Osteoblast (primary cell): ENCODE data around the gene CASP6. TPM values are rescaled to one million over a fixed set of nuclear protein-coding genes. Genes with fewer than 3 reads are reported as not detected.

Experiments used
- DNase-seq: peaks from one replicate; pipeline ENCODE4 v3.0.0; 2011; ENCODE audit warnings: low spot score, mixed read lengths; ENCODE audit not compliant: insufficient read length; ENCODE audit errors: missing footprints
- H2AFZ ChIP-seq: 2 replicates; pipeline ENCODE4 v1.6.0; 2011; ENCODE audit warnings: mild to moderate bottlenecking, low read length
- H3K27ac ChIP-seq: 2 replicates; pipeline ENCODE4 v1.5.1; 2011; ENCODE audit warnings: mild to moderate bottlenecking, low read depth, low read length, moderate library complexity
- H3K27me3 ChIP-seq: 2 replicates; pipeline ENCODE4 v1.6.0; 2012; ENCODE audit warnings: mild to moderate bottlenecking, control low read depth, inconsistent platforms, low read length, moderate library complexity; ENCODE audit not compliant: insufficient read depth
- H3K36me3 ChIP-seq: 2 replicates; pipeline ENCODE4 v1.5.1; 2011; ENCODE audit warnings: mild to moderate bottlenecking, low read length, control low read depth, moderate library complexity; ENCODE audit not compliant: insufficient read depth
- H3K4me1 ChIP-seq: 2 replicates; pipeline ENCODE4 v1.5.1; 2011; ENCODE audit warnings: mild to moderate bottlenecking, low read length, control low read depth, moderate library complexity; ENCODE audit not compliant: insufficient read depth
- H3K4me2 ChIP-seq: 2 replicates; pipeline ENCODE4 v1.6.0; 2011; ENCODE audit warnings: mild to moderate bottlenecking, low read length; ENCODE audit not compliant: insufficient read depth
- H3K4me3 ChIP-seq: fragments of 200-600 bp; sonication (generic); 3 replicates; pipeline ENCODE4 v1.5.1; 2012; ENCODE audit warnings: mild to moderate bottlenecking, low read length, inconsistent platforms; ENCODE audit not compliant: insufficient read depth
- H3K79me2 ChIP-seq: 2 replicates; pipeline ENCODE4 v1.6.0; 2012; ENCODE audit warnings: mild to moderate bottlenecking, low read length, control low read depth, inconsistent platforms; ENCODE audit not compliant: insufficient read depth
- H3K9me3 ChIP-seq: 2 replicates; pipeline ENCODE4 v1.5.1; 2011; ENCODE audit warnings: low read depth, low read length, control low read depth
- H4K20me1 ChIP-seq: 2 replicates; pipeline ENCODE4 v1.6.0; 2012; ENCODE audit warnings: mild to moderate bottlenecking, low read length, control low read depth; ENCODE audit not compliant: insufficient read depth
- total RNA-seq: library from RNA; depleted of rRNA; stranded (reverse); fragments of >200 nt; gene quantifications from 2 replicates; pipeline ENCODE4 v1.2.3, GENCODE V29; 2012
- TF ChIP-seq, protein P1 (sequence below): IDR thresholded peaks from 2 replicates; pipeline ENCODE4 v1.5.1; 2011; ENCODE audit warnings: mild to moderate bottlenecking, low read depth, low read length, moderate library complexity; ENCODE audit errors: extremely low read depth

The CASP6 gene
- total RNA-seq = 25.3 and 27.1 TPM in 2 replicates

DNA sequence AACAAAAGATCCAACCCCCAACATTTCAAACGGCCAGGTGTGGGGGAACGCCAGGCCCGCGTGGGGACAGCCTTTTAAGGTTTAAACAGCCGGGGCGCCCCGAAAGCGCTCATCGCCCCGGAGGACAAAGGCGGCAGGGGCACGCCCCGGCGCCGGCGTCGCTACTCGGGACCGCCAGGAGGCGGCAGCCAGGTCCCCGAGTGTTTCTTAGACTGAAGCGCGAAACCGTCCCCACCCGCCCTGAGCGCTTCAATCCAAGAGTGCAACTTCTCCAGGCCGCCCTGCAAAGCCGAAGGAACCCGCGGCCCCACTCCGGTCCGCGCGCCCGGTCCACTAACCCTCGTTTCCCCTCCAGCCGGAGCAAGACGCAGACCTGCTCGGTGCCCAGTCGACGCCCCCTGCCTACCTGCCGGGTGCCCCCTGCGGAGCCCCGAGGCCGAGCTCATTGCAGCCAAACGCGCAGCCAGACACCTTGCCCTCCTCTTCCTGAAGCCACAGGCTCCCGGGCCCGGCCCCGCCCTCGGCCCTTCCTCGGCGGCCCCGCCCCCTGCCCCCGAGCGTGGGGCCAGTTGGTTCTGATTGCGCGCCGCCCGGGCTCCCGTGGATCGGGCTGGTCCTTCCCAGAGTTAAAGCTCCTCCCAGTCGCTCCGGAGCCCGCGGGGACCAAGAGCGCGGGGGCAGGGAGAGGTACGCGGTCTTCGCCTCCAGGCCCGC, at the start of gene CASP6:
CASP6 (minus strand) TSS at position 496 of the 714 bp plus-strand sequence; CDS start at position 446, 50 bp downstream.
- TF ChIP-seq, protein P1, sequence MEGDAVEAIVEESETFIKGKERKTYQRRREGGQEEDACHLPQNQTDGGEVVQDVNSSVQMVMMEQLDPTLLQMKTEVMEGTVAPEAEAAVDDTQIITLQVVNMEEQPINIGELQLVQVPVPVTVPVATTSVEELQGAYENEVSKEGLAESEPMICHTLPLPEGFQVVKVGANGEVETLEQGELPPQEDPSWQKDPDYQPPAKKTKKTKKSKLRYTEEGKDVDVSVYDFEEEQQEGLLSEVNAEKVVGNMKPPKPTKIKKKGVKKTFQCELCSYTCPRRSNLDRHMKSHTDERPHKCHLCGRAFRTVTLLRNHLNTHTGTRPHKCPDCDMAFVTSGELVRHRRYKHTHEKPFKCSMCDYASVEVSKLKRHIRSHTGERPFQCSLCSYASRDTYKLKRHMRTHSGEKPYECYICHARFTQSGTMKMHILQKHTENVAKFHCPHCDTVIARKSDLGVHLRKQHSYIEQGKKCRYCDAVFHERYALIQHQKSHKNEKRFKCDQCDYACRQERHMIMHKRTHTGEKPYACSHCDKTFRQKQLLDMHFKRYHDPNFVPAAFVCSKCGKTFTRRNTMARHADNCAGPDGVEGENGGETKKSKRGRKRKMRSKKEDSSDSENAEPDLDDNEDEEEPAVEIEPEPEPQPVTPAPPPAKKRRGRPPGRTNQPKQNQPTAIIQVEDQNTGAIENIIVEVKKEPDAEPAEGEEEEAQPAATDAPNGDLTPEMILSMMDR = peak; percentile 57
- Histone ChIP-seq H3K36me3 (no peaks in the 10 kb centered on the region), H3K27ac (peak within 1 kb of the TSS; percentile 47), H3K79me2 (peaks cover 22% of the 10 kb centered on the region), H3K4me2 (peak within 1 kb of the TSS; percentile 81), H3K4me3 (peak within 1 kb of the TSS; percentile 88), H3K4me1 (peaks cover 6% of the 10 kb centered on the region), H4K20me1 (no peaks in the 10 kb centered on the region), H2AFZ (peak within 1 kb of the TSS; percentile 59), H3K9me3 (no peaks in the 10 kb centered on the region), H3K27me3 (no peaks in the 10 kb centered on the region)
- DNase-seq = peak; percentile 96

DNA sequence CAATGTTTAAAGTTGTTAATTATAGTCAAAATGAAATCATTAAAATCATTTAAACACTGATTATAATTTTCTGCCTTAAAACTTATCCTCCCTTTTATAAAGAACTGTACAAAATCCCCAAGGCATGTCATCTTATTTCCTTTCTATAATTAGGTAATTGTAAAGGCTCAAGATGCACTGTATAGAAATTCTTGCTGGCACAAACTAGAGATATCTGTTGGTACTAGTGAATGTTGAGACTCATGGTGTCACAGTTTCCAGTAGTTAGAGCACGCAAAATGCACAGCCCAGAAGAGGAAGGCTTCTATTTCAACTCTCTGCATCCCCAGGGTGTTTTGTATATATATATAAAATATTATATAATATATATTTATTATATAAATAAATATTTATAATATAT, 49.3 kb upstream of the CASP6 start:
- no peak for DNase-seq
- Histone ChIP-seq H4K20me1 (no peaks in the 10 kb centered on the region), H3K4me1 (no peaks in the 10 kb centered on the region), H3K36me3 (no peaks in the 10 kb centered on the region), H3K9me3 (no peaks in the 10 kb centered on the region), H3K27me3 (no peaks in the 10 kb centered on the region), H3K79me2 (no peaks in the 10 kb centered on the region), H2AFZ (no peak overlapping the region), H3K27ac (no peak overlapping the region), H3K4me2 (no peak overlapping the region), H3K4me3 (no peak overlapping the region)
- TF ChIP-seq, protein P1 = no peak

DNA sequence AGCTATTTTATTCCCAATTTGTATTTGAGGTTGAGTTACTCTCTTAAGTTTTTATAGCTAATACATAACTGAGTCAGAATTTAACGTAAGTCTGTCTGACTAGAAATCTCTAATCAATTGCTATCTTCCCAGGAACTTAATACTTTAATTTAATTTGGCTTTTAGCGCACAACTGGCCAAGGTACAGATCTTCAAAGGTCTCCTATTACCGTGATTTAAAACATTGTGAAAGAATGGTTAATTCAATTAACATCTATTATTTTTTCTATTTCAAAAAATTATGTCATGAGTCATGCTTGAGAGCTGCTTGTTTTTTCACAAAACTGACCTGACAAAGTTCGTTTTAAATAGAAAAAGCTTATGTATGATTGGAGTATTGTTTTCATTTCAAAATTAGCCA, 48.6 kb upstream of the CASP6 start:
- TF ChIP-seq, protein P1 = no peak
- H3K27ac ChIP-seq = no peak overlapping the region
- H3K9me3 ChIP-seq = no peaks in the 10 kb centered on the region
- no peak for DNase-seq
- H3K4me2 ChIP-seq = no peak overlapping the region
- H3K36me3 ChIP-seq = no peaks in the 10 kb centered on the region
- no peaks in the 10 kb centered on the region for H3K79me2 ChIP-seq
- no peaks in the 10 kb centered on the region for H4K20me1 ChIP-seq
- no peak overlapping the region for H2AFZ ChIP-seq
- H3K27me3 ChIP-seq = no peaks in the 10 kb centered on the region
- H3K4me3 ChIP-seq = no peak overlapping the region
- H3K4me1 ChIP-seq = no peaks in the 10 kb centered on the region

DNA sequence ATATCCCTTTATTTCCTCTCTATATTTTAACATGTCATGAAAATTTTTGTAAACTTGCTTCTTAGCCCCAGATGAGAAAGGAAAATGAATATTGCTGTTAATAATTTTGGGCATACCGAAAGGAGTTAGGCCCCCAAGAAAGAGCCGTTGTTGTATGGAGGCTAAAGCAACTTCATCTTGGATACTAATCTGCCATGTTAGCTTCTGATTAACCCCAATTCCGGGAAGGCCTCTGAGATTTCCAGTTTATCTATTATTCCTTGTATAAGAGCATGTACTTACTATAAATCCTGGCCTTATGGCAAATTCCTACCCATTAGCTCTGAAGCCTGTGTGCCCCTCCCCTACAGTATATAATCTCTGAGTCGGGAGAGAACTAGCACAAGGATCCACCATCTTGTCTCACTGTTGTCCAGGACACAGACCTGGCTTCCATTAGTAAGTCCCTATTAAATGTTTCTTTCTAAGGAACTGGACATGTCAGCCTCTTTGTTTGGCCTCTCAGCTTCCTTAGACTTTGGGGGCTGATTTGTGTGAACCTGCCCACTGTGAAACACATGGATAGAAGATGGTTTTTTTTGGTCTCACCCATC, 47.5 kb upstream of the CASP6 start:
- Histone ChIP-seq H3K4me2 (no peak overlapping the region), H3K27me3 (no peaks in the 10 kb centered on the region), H3K9me3 (no peaks in the 10 kb centered on the region), H3K79me2 (no peaks in the 10 kb centered on the region), H2AFZ (no peak overlapping the region), H3K4me1 (no peaks in the 10 kb centered on the region), H3K4me3 (no peak overlapping the region), H4K20me1 (no peaks in the 10 kb centered on the region), H3K27ac (no peak overlapping the region), H3K36me3 (no peaks in the 10 kb centered on the region)
- TF ChIP-seq, protein P1 = no peak
- DNase-seq = no peak
